Mesendoderm (in vitro differentiated cells): Measurements from ENCODE around the gene ZNRD2.

ENCODE experiments used
- DNase-seq: peaks from one replicate; pipeline ENCODE4 v3.0.0; 2013
- H2AK5ac ChIP-seq: 2 replicates; pipeline ENCODE4 v1.6.1; 2013; ENCODE audit warnings: low read length, inconsistent platforms
- H2BK120ac ChIP-seq: 2 replicates; pipeline ENCODE4 v1.6.1; 2013; ENCODE audit warnings: low read depth, mild to moderate bottlenecking, low read length, moderate library complexity, mixed read lengths
- H2BK15ac ChIP-seq: replicated peaks from 2 replicates; pipeline ENCODE4 v1.6.1; 2013; ENCODE audit warnings: low read depth, mild to moderate bottlenecking, moderate library complexity
- H2BK5ac ChIP-seq: 2 replicates; pipeline ENCODE4 v1.6.1; 2013; ENCODE audit warnings: low read length, inconsistent platforms
- H3K18ac ChIP-seq: 2 replicates; pipeline ENCODE4 v1.6.1; 2013; ENCODE audit warnings: mild to moderate bottlenecking, low read length, mixed read lengths
- H3K23ac ChIP-seq: one replicate; pipeline ENCODE4 v1.6.1; 2013; ENCODE audit warnings: low read length
- H3K27ac ChIP-seq: 2 replicates; pipeline ENCODE4 v1.5.1; 2013; ENCODE audit warnings: low read depth, mild to moderate bottlenecking, inconsistent platforms, low read length, moderate library complexity
- H3K27me3 ChIP-seq: 2 replicates; pipeline ENCODE4 v1.6.1; 2013; ENCODE audit warnings: low read length, control low read depth, mild to moderate bottlenecking, inconsistent platforms; ENCODE audit not compliant: insufficient read depth, poor library complexity
- H3K36me3 ChIP-seq: 2 replicates; pipeline ENCODE4 v1.6.1; 2013; ENCODE audit warnings: low read length, inconsistent platforms; ENCODE audit not compliant: control insufficient read depth, insufficient read depth
- H3K4ac ChIP-seq: one replicate; pipeline ENCODE4 v1.6.1; 2013; ENCODE audit warnings: low read depth, mild to moderate bottlenecking, low read length, moderate library complexity
- H3K4me1 ChIP-seq: 2 replicates; pipeline ENCODE4 v1.6.1; 2013; ENCODE audit warnings: low read depth, low read length, inconsistent platforms; ENCODE audit not compliant: control insufficient read depth
- H3K4me2 ChIP-seq: 2 replicates; pipeline ENCODE4 v1.6.1; 2013; ENCODE audit warnings: low read length
- H3K4me3 ChIP-seq: 2 replicates; pipeline ENCODE4 v1.5.1; 2013; ENCODE audit warnings: mild to moderate bottlenecking, low read length
- H3K56ac ChIP-seq: one replicate; pipeline ENCODE4 v1.6.1; 2013; ENCODE audit warnings: low read length
- H3K79me1 ChIP-seq: 2 replicates; pipeline ENCODE4 v1.6.1; 2013; ENCODE audit warnings: low read length, inconsistent platforms
- H3K79me2 ChIP-seq: 2 replicates; pipeline ENCODE4 v1.6.1; 2013; ENCODE audit warnings: mild to moderate bottlenecking, low read length; ENCODE audit not compliant: control insufficient read depth, insufficient read depth
- H3K9ac ChIP-seq: 2 replicates; pipeline ENCODE4 v1.6.1; 2013; ENCODE audit warnings: low read length, inconsistent platforms
- H4K5ac ChIP-seq: one replicate; pipeline ENCODE4 v1.6.1; 2013; ENCODE audit warnings: low read length
- H4K8ac ChIP-seq: one replicate; pipeline ENCODE4 v1.6.1; 2013; ENCODE audit warnings: low read depth, mild to moderate bottlenecking, control low read depth, low read length, moderate library complexity
- WGBS: extraction: QIAGEN DNeasy Blood & Tissue Kit; methylation state at CpG from one replicate; pipeline ENCODE4 v1.1.7; 2013; ENCODE audit warnings: low lambda C conversion rate, missing lambda C conversion rate; ENCODE audit not compliant: insufficient coverage; ENCODE audit errors: extremely low coverage; 5-methylcytosine and 5-hydroxymethylcytosine counted together

The ZNRD2 gene

DNA sequence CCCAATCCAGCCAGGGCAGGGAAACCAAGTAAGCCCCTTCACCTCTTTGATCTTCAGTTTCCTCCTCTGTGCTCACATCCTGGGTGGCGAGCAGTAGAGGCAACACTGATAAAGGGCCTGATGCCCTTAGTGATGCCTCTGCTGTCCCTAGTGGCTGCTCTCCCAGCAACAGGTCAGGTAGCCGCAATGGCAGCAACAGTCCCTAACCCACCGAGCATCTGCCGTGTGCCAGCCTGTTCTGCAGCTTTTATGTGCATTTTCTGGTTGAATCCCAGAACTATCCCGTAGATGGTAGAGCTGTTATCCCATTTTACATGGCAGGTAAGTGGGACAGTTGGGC, 40.1 kb upstream of the ZNRD2 start:
- Histone ChIP-seq H3K23ac (no peak overlapping the region), H2BK5ac (no peak overlapping the region), H3K27me3 (no peaks in the 10 kb centered on the region), H3K4me2 (no peak overlapping the region), H4K8ac (no peak overlapping the region), H3K4me1 (no peaks in the 10 kb centered on the region), H3K18ac (no peak overlapping the region), H3K56ac (no peak overlapping the region), H4K5ac (no peak overlapping the region), H3K79me1 (peaks cover 10% of the 10 kb centered on the region), H3K4me3 (no peak overlapping the region), H3K9ac (no peak overlapping the region), H2BK120ac (no peak overlapping the region), H2BK15ac (no peak overlapping the region), H2AK5ac (no peak overlapping the region), H3K4ac (no peak overlapping the region), H3K36me3 (peaks cover 12% of the 10 kb centered on the region), H3K79me2 (peaks cover 5% of the 10 kb centered on the region), H3K27ac (no peak overlapping the region)
- WGBS: no CpG with 5 or more reads among the region's 5 CpGs
- DNase-seq: peak; percentile 68

DNA sequence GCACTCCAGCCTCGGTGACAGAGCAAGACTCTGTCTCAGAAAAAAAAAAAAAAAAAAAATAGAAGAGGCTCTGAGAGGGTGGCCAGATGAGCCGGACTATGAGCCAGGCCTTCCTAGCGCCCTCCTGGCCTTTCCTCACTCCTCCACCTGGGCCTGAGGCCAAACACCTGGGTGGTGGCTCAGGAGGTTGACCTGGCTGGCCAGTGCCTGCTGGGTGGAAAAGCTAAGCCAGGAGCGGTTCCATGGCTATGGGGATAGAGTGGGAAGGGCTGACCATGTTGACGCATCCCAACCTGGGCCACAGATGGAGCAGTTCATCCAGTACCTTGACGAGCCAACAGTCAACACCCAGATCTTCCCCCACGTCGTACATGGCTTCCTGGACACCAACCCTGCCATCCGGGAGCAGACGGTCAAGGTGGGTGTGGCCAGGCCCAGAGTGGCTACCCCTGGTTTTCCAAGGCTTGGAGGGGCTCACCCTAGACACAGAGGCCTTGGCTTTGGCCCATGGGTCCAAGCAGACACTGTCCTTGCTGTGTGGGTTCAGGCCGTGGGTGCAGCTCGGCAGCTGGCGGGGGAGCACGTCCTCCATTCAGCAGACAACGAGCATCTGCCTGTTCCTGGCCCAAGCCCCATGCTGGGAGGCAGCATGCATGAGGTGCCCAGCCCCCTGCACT, 37.8 kb upstream of the ZNRD2 start:
- Histone ChIP-seq H3K4me3 (no peak overlapping the region), H3K9ac (no peak overlapping the region), H3K23ac (no peak overlapping the region), H3K27ac (no peak overlapping the region), H3K27me3 (no peaks in the 10 kb centered on the region), H2AK5ac (no peak overlapping the region), H2BK5ac (no peak overlapping the region), H2BK15ac (no peak overlapping the region), H2BK120ac (no peak overlapping the region), H3K79me1 (no peaks in the 10 kb centered on the region), H4K5ac (no peak overlapping the region), H4K8ac (no peak overlapping the region), H3K18ac (no peak overlapping the region), H3K4ac (no peak overlapping the region), H3K79me2 (no peaks in the 10 kb centered on the region), H3K56ac (no peak overlapping the region), H3K36me3 (peaks cover 14% of the 10 kb centered on the region), H3K4me2 (no peak overlapping the region), H3K4me1 (no peaks in the 10 kb centered on the region)
- no CpG with 5 or more reads among the region's 15 CpGs for WGBS
- DNase-seq: no peak

DNA sequence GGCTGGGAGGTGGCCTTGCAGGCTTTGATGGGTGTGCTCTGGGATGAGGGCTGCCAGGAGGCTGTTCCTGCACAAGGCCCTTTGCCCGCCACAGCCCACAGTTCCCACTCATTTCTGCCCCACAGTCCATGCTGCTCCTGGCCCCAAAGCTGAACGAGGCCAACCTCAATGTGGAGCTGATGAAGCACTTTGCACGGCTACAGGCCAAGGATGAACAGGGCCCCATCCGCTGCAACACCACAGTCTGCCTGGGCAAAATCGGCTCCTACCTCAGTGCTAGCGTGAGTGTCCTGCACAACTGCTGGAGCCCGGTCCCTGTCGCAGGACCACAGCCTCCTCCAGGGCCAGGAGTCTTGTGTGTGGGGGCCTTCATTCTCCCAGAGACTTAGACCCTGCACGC, 35.2 kb upstream of the ZNRD2 start:
- H2BK5ac ChIP-seq: no peak overlapping the region
- H3K4me3 ChIP-seq: no peak overlapping the region
- H4K5ac ChIP-seq: no peak overlapping the region
- H3K36me3 ChIP-seq: peaks cover 14% of the 10 kb centered on the region
- no peaks in the 10 kb centered on the region for H3K79me1 ChIP-seq
- no peaks in the 10 kb centered on the region for H3K4me1 ChIP-seq
- H3K23ac ChIP-seq: no peak overlapping the region
- H4K8ac ChIP-seq: no peak overlapping the region
- no peak overlapping the region for H3K18ac ChIP-seq
- no peak overlapping the region for H3K56ac ChIP-seq
- no peak overlapping the region for H3K9ac ChIP-seq
- H2BK15ac ChIP-seq: no peak overlapping the region
- WGBS: no CpG with 5 or more reads among the region's 9 CpGs
- H2BK120ac ChIP-seq: no peak overlapping the region
- H3K27me3 ChIP-seq: no peaks in the 10 kb centered on the region
- no peak overlapping the region for H3K4me2 ChIP-seq
- no peaks in the 10 kb centered on the region for H3K79me2 ChIP-seq
- H3K4ac ChIP-seq: no peak overlapping the region
- no peak overlapping the region for H2AK5ac ChIP-seq
- H3K27ac ChIP-seq: no peak overlapping the region
- DNase-seq: no peak

DNA sequence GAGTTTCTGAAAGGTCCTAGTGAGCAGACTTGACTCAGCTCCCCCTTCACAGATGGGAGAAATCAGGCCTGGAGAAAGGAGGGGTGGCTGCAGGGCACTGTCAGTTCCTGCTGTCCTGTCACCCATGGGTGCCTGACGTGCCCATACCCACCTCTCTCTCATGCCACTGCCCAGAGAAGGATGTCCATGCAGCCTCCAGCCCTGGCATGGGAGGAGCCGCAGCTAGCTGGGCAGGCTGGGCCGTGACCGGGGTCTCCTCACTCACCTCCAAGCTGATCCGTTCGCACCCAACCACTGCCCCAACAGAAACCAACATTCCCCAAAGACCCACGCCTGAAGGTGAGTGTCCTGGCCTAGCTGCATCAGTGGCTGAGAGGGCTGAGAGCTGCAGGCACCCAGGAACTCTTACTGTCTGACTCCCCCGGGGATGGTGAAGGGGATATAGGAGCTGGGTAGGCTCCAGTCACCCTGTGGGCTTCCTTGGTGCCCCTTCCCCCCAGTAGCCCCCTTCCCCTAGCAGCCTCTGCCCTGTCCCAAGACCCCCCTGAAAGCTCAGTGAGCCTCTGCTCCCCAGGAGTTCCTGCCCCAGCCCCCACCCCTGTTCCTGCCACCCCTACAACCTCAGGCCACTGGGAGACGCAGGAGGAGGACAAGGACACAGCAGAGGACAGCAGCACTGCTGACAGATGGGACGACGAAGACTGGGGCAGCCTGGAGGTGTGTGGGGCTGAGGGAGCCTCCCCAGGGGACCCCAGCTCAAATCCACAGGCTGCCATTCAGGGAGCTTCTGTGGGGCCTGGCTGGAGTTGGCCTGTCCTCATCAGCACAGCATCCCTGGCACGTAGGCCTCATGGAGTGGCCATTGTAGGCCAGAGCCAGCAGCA, 33.6 kb upstream of the ZNRD2 start:
- Histone ChIP-seq H4K8ac (no peak overlapping the region), H2BK15ac (no peak overlapping the region), H3K27me3 (no peaks in the 10 kb centered on the region), H3K27ac (no peak overlapping the region), H3K56ac (no peak overlapping the region), H3K79me2 (no peaks in the 10 kb centered on the region), H2BK5ac (no peak overlapping the region), H3K4me1 (peaks cover 3% of the 10 kb centered on the region), H3K9ac (no peak overlapping the region), H3K79me1 (no peaks in the 10 kb centered on the region), H3K4ac (no peak overlapping the region), H3K18ac (no peak overlapping the region), H3K4me3 (no peak overlapping the region), H2BK120ac (no peak overlapping the region), H3K23ac (no peak overlapping the region), H4K5ac (no peak overlapping the region), H3K4me2 (no peak overlapping the region), H2AK5ac (no peak overlapping the region), H3K36me3 (peaks cover 11% of the 10 kb centered on the region)
- WGBS: no CpG with 5 or more reads among the region's 12 CpGs
- DNase-seq: no peak

DNA sequence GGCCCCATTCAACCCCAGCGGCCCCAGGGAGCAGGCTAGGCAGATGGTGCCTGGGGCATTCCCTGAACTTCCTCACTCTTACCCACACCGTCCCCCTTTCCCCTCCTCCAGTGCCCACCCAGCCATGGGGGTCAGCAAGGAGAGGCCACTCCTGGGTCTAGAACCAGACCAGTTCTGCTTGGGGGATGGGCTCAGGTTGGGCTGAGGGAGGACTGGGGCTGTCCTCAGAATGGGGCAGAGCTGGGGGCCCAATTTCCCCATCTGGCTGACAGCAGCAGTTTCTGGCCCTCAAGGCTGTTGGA, 33.0 kb upstream of the ZNRD2 start:
- DNase-seq: no peak
- H2AK5ac ChIP-seq: no peak overlapping the region
- H3K4me1 ChIP-seq: peaks cover 3% of the 10 kb centered on the region
- H3K79me1 ChIP-seq: no peaks in the 10 kb centered on the region
- peaks cover 9% of the 10 kb centered on the region for H3K36me3 ChIP-seq
- no peak overlapping the region for H3K9ac ChIP-seq
- no peak overlapping the region for H2BK5ac ChIP-seq
- H3K56ac ChIP-seq: no peak overlapping the region
- no peaks in the 10 kb centered on the region for H3K79me2 ChIP-seq
- no peak overlapping the region for H3K4me3 ChIP-seq
- no peak overlapping the region for H3K18ac ChIP-seq
- no peaks in the 10 kb centered on the region for H3K27me3 ChIP-seq
- no peak overlapping the region for H3K23ac ChIP-seq
- no peak overlapping the region for H3K4me2 ChIP-seq
- no CpG with 5 or more reads among the region's 2 CpGs for WGBS
- no peak overlapping the region for H3K4ac ChIP-seq
- no peak overlapping the region for H4K5ac ChIP-seq
- H3K27ac ChIP-seq: no peak overlapping the region
- no peak overlapping the region for H2BK120ac ChIP-seq
- no peak overlapping the region for H4K8ac ChIP-seq
- no peak overlapping the region for H2BK15ac ChIP-seq
